Stimulated activated CD4-positive, alpha-beta T cell treated with anti-CD3 and anti-CD28 coated beads, Interleukin-4, amount 100 ng/mL, for 24 hours (primary cell): ENCODE results near the gene HMX3.
A peak's percentile ranks its signal among the peaks of the same experiment; 100 is the strongest.

Experiments used
- DNase-seq: peaks from one replicate; pipeline ENCODE4 v3.0.0-alpha.2; 2020

The HMX3 gene

DNA sequence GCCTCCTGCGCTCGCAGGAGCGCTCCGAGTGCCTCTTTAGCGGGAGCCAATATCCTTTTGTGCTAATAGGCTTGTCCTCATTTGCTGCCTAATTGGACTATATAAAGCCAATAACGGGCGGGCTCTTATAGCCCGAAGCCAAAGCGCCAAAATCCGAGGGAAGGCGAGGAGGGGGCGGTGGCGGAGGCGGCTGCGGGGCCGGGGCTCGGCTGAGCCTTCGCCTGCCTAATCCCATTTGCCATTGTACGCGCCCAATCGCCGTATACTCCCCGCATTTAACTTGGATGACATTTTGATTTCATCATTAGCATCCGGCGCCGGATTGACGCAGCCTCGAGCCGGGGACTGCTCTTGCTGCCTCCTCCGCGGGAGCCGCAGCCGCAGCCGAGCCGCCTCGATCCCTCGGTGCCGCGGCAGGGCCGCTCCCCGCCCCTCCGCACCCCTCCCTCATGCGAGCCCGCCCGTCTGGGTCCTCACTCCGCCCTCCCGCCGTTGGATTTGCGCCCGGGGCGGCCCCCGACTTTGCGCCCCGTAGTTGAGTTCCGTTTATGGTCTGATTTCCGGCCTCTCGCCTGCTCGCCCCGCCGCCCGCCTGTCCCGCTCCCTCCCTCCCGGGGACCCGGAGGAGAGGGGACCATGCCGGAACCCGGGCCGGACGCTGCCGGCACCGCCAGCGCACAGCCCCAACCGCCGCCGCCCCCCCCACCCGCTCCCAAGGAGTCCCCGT lies at the start of gene HMX3:
Gene HMX3 (plus strand): TSS at position 556 of the 727 bp plus-strand sequence. CDS start 81 bp downstream, at position 637.
- DNase-seq: peak; percentile 40

DNA sequence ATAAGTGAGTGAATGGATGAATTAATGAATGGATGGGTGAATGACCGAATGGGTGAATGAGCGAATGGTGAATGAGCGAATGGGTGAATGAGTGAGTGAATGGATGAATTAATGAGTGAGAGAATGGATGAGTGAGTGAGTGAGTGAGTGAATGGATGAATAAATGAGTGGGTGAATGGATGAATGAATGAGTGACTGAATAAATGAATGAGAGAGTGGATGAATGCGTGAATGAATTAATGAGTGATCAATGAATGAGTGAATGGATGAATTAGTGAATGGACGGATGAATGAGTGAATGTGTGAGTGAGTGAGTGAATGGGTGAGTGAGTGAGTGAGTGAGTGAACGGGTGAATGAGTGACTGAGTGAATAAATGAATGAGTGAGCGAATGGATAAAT lies 49.5 kb upstream of the HMX3 start:
- DNase-seq: no peak

DNA sequence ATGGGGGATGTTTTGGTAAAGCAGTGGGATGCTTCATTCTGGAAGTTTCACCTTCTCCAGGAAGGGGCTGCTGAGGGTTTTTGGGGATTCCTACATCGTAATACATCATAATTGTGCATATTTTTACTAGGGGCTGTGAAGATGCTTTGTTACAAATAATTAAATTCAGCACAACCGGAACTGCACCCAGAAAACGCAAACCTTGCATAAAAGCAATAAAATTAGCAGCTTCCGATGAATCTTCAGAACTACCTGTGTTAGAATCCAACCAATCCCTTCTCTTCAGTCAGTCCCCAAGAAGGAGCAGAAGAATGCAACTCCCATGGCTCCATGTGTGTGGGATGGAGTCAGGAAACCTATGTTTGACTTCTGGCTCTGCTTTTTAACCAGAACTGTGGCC lies 48.4 kb upstream of the HMX3 start:
- DNase-seq: no peak

DNA sequence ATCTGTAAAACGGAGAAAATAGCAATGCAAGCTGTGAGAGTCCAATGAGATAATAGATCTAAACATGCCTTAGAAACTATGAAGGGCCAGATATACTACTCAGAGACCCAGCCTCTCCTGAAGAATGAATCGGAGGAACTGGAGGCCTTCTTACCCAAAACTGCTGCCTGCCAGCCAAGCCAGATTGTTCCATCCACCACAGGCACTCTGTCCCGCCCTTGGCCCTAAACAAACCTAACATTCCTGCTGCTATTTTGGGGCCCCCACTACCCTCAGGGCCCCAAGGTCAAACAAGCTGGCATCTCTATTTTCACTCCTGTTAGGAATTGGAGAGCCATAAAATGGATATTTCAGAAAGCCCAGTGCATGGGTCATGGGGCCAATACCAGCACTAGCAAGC lies 48.0 kb upstream of the HMX3 start:
- DNase-seq: no peak

DNA sequence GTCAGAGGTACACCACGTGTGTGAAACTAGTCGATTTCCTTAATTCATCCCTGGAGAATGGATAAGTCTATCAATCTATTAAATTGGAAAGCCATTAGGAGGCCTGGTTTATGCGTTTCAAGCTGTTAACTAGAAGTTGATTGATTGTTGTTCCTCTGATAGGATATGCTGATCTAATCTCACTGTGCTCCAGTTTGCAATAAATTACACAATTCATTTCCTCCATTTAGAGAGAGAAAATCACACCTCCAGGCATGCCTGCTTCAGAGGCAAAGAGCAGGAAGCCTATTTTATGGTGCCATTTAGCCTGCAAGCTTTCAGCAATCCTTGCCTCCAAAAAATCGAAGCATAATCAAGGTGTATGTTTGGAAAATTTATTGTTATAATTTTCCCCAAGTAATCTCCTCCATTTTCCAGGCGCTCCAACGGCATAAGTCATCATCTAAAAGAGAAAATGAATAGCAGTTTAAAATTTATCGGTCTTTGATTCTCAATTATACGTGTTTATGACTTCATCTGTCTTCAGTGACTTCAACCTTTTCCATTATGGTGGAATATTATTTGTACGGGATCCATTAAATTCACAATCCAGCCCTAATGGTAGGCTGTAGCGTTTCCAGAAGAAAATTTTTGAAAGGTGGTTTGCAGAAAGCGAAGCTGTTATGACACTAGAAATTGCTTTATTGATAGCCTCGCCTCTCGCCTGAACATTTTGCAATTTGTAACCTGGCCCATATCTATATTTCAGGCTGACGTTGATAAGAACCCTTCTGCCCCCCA lies 42.9 kb upstream of the HMX3 start:
- no peak for DNase-seq

DNA sequence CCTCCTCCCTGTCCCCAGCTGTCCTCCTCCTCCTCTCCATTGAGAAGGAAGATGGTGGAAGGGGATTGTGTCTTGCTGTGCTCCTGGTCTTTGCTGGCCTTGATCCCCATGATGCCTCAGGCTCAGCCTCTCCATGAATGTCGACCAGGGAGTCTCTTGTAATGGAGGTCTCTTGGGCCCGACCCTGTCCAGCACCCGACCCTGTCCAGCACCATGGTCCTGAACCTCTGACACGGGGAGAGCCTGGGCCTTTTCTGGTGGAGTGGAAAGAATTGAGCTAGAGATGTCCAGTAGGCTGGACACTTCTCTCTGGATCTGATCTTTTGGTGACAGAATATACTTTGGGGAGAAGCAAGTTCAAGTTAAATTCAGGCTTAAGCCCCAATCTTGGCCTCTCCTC lies 42.3 kb upstream of the HMX3 start:
- DNase-seq: no peak

DNA sequence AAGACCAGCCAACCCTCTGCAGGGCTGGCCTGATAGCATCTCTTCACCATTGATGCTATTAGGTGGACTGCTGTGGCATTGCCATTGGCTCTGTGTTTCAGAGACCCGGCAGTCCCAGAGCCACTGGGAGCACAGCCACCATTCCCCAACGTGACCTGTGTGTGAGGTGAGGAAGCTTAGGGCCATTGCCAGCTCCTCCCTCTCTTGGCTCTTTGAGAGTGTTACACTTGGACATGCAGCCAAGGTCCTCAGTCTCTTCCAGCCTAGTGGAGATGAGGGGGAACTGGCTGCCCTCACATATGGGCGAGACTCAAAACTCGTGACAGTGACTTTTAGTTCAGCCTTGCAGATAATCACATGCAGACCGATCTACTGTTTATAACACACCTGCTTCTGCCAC lies 39.3 kb upstream of the HMX3 start:
- DNase-seq: no peak

DNA sequence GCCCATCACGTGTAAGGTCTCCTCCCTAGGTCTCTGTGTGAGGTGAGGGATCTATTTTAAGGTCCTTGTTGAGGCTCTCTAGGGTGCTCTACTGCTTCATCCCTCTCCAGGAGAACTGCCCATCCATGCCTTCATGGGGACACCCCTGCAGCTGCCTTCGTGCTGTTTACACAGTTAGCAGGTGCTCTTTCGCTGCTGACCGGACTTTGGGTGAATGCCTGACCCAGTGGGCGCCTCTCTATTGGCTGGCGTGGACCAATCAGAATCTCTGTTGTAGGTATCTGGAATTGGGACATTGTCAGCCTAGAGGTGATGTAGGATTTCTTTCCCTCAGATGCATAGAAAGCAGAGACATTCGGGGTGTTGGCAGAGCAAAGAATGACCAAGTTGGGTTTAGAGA lies 38.7 kb upstream of the HMX3 start:
- DNase-seq: no peak

DNA sequence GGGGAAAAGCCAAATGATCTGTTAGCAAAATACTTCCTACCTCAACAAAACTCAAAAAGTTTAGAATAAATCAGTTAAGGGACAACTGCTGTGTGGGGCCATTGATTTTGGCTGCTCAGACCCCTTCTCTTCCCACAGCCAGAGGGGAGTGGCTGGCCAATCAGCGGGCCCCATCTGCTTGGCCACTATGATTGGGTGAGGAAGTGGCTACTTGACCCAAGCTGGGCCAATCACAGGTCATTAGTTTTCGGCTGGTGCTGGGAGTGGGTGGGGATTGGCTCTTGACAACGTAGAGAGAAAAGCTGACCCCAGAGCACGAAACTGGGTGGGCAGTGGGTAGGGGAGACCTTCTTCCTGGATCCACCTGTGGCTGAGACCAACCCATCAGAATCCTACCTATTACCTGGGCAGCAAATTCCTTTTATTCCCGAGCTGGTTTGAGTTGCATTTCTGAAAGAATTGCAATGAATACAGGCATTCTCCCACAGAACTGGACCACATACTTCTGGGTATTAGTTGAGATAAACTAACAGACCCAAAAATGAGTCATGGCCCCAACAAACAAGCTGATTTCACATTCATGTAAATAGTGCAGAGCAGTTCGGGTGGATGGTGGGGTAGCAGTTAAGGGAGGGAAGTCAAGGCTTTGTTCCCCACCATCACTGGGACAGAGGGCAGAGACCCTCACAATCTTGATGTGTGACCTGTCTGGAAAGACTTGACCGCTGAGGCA lies 35.6 kb upstream of the HMX3 start:
- no peak for DNase-seq

DNA sequence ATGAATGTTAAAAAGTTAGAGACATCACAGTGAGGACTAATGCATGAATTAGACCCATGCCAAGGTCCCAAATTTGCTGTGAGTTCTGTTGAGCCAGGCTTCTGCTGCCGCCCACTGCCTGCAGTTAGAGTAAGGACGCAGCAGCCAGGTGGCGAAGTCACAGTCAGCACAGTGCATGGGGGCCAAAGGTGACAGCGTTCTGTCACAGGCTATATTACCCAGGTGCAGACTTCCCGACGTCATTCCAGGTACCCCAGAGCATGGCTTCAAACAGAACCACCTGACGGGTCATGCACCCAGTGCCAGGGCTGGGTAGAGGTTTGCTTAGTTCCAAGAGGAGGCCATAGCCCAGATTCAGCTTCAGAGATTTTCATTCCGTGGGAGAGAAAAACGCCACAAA lies 33.9 kb upstream of the HMX3 start:
- no peak for DNase-seq

DNA sequence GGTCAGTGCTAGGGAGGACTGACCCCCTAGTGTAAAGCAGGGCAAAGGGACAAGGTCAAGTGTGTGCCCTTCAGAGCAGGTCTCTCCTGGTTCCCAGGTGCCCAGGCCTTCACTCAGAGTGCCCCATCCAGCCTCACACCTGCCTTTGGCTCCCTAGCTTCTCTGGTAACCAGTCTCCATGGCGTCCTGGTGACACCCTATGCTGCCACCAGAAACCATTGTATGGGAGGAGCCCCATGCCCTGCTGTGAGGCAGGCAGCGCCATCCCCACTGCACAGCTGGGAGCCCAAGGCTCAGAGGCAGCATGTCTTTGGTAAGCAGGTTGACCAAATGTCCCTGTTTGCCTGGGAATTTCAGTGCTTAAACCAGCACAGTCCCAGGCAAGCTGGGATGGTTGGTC lies 33.1 kb upstream of the HMX3 start:
- DNase-seq: no peak

DNA sequence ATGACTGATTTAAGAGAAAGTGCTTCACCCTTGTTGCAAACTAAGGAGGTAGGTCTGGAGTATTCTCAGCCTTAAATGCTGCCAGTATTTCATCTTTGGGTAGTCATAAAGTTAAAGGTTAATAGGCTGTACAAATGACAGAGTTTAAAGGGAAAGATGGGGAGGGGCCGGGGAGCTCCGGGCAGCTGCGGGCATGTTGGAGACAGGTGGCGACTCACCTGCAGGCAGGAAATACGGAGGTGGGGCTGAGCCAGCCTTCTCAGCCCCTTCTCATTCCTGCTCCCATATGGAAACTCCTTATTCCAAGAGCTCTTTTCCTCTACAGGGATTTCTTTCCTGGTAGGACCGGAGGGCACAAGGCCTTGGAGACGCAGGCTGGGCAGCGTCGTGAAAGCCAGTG lies 31.8 kb upstream of the HMX3 start:
- DNase-seq: no peak

DNA sequence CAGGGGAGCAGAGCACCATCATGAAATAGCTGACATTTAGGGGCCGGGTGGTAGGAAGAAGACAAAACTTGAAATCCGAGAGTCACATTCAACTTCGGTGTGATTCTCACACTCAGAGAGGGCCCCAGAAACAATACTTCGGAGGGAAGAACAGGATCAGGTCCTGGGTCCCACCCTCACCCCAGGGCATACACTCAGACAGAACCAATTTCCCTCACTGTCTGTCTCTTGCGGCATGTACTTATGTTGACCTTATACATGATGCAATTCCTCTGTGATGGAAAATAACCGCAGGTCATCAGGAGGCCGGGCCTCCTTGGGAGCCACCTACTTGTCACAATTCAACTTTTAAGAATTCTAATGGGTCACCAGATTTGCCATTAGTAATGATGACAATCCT lies 26.3 kb upstream of the HMX3 start:
- DNase-seq: no peak

DNA sequence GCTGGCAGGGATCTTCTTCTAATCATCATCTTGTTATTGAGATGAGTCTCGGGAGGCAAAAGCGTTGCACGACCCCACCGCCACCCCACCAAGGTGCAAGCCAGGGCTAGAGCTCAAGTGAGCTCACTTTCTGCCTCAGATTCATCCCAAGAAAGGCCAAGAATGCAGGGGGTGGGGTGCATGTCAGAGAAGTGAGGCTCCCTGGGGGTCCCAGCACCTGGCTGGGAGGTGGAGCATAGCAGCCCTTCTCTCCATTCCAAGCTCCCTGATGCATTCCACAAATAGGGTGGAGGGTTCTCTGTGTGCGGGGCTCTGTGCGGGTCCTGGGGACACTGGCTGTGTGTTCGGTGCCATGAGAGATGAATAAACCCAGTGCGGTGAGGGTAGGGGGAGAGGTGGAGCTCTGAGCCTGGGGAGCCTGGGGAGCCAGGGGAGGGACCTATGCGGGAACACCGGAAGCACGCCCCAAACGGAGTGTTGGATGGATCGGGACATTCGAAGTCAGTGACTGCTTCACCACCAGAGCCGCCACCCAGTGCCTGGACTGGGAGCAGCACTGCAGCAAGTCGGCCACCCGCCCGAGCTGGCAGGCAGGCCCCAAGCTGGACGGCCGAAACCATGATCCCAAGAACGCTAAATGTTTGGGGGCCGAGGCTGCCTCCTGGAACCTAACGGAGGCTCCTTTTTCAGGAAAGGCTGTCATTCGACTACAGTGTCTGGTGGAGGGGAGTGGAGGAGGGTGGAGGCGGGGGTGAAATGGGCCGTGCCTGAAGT lies 17.9 kb upstream of the HMX3 start:
- DNase-seq: no peak

DNA sequence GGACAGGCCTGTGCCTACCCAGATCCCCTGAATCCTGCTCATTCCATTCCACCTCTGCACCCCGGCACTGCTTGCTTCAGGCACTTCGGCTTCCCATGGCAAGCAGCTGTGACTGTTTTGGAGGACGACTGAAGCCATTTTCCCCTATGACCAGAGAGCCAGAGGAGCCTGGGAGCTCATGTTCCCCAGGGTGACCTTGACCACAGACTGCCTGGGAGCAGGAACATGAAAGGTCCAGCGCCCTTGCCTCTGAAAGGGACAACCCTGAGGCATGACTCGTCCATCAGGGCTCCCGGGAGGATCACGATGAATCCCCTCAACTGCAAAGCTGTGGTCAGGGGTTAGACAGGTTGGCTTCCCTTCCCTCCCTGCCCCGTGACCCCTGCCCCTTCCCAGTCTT lies 16.7 kb upstream of the HMX3 start:
- DNase-seq: no peak

DNA sequence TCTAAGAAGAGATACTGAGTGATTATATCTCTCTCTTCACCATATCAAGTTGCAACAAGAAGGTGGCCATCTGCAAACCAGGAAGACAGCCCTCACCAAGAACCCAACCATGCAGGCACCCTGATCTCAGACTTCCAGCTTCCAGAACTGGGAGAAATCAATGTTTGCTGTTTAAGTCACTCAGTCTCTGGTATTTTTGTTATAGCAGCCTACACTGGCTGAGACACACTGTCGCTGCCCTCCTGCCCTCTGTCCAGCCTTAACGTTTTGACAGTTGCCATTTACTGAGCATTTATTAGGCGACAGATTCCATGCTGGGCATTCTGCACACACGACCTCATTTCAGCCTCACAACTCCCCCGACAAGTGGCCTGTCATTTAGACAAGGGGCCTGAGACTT lies 9.5 kb upstream of the HMX3 start:
- DNase-seq: no peak

DNA sequence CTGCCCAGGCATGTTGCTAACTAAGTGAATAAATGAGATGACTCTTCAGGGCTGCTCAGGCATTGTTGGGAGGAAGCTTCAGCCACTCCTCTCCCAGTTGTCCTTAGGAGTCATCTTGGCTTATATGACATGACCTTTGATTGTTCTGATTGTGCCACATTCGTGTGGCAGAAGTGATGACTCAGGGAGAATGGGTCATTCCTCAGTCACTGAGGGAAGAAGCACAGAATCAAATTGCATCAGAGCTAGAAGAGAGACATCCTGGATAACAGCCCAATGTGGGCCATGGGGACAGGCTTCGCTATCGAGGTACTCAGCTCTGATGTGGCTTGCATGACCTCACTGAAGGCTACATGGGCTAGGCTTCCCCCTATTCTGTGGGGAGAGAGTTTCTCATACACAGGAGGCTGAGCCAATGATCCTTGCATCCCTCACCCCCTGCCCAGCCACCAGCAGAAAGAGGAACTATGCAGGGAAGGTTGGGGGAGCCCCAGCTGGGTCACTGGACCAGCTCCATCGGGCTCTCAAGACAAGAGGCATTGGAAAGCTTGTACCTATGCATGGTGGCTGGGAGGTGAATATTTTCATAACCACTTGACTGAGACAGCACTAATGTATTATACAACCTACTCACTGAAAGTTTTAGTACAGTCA lies 6.0 kb upstream of the HMX3 start:
- no peak for DNase-seq

DNA sequence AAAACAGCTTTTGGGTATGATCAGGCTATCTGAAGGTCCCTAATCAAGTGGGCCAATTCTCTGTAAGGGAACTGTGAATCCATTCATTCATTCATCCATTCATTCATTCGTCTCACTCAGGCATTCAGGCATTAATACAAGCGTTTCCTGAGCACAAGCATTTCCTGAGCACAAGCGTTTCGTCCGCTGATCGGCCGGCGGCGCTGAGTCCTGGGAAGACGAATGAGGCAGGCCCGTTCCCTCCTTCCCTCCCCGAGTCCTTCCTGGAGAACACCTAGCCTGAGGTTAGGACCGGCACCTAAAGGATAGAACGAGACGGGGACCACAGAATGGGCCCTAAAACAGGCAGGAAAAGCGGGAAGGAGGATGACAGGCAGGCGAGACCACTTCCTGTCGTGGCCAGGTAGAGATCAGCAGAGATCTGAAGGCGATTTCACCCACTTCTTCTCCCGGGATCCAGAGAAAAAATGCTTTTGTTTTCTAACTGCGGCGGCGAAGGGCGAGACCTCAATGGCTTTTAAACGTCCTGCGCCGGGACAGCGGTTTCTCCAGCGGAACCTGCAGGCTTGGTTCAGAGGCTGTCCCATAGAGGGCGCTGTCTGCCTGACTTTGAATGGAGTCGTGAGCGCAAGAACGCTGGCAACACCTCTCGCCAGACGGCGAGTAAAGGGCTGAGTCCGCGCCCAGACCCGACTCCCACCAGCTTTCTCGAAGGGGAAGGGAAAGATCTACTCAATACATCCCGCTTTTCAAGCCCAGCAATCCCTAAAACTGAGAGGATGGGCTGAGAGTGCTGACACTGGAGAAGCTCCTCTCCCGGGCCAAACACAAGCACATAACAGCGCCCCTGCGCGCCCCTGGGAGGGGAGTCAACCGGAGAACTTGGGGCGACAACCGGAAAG lies 2.9 kb upstream of the HMX3 start:
- DNase-seq: peak; percentile 92

DNA sequence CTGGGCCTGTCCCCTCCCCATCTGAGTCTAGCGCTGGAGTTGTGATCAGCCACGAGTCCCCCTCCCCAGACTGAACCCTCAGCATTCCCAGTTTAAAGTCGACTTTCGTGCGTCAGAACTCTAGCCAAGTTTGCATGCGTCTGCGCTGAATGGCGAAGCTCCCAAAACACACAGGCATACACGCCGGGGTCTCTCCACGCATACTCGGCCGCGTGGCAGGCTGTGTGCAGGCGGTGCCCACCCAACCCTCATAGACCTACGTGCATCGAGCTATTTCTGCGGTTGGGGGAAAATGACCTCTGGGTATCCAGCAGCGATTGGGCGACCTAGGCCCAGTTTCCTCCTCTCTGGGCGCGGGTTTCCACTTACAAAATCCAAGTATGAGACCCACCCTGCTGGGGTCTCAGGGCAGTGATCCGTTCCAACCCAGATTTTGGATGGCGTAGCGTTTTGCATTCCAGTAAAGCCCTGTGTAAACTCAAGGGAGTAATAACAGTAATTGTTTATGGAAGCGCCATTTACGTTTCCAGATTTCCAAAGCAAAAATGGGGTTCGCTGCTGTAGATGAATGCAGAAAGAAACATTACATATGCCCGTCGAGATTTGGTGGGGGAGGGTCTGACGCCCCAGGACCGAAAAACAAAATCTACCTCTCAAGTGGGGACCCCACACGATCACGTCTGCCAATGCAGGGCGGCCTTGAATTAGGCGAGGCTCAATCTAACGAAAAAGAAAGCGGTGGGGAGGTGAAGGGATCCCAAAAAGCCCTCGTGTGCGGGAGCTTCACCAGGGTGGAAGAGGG lies 2.0 kb upstream of the HMX3 start:
- DNase-seq: no peak

DNA sequence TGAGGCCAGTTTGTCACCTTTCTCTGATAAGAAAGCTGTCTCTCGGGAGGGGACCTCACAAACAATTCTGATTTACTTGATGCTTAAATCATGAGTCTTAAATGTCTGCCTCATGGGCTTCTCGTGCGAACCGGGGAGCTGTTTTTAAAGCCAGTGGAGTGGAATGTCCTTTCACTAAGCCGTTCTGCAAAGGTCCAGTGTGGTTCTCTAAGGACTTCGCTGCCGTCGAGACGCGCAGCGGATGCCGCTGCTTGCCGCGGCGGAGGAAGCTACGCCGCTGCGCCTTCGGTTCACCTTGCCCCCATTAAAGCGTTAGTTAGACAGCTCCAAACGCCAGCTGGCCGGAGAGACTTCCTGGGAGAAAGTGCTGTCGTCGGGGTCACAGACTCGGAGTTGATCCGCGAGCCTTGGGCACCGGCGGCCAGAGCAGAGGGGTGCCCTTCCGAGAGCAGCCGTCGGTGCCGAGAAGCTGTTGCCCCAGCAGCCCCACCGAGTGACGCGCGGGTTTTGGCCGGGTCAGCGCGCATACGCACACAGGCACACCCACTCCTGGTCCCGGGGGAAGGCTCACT lies 1.3 kb upstream of the HMX3 start:
- DNase-seq: no peak
